GM23338 (cell line): Measurements from ENCODE around the gene HSF5.

ENCODE experiments used
- CREB1 ChIP-seq: fragments of 250-450 bp; sonication (Bioruptor Pico); IDR thresholded peaks from 2 replicates; pipeline ENCODE4 v1.5.0; 2020; ENCODE audit warnings: low read depth, mild to moderate bottlenecking, moderate library complexity
- EZH2 ChIP-seq: fragments of 200-600 bp; sonication (generic); IDR thresholded peaks from one replicate; pipeline ENCODE4 v1.8.0; 2017; ENCODE audit warnings: antibody characterized with exemption, mild to moderate bottlenecking, low read depth; ENCODE audit not compliant: unreplicated experiment
- EZH2phosphoT487 ChIP-seq: fragments of 200-600 bp; sonication (generic); IDR thresholded peaks from one replicate; pipeline ENCODE4 v1.8.1; 2018; ENCODE audit warnings: antibody characterized with exemption; ENCODE audit not compliant: unreplicated experiment
- JUNB ChIP-seq: IDR thresholded peaks from one replicate; pipeline ENCODE4 v1.6.1; 2016; ENCODE audit warnings: antibody characterized with exemption; ENCODE audit not compliant: unreplicated experiment
- NANOG ChIP-seq: IDR thresholded peaks from 2 replicates; pipeline ENCODE4 v1.6.1; 2016; ENCODE audit warnings: antibody characterized with exemption, borderline replicate concordance
- POLR2AphosphoS5 ChIP-seq: IDR thresholded peaks from 2 replicates; pipeline ENCODE4 v1.6.1; 2016; ENCODE audit warnings: antibody characterized with exemption, low read depth
- ZNF114 ChIP-seq: fragments of 250-450 bp; sonication (Bioruptor Pico); IDR thresholded peaks from 2 replicates; pipeline ENCODE4 v1.5.0; 2020; ENCODE audit warnings: mild to moderate bottlenecking, moderate library complexity
- TF ChIP-seq, protein P1 (sequence below), 2 experiments: fragments of 200-600 bp in 1 of 2; sonication (generic) in 1 of 2; conservative IDR thresholded peaks; 2 replicates each; pipeline versions ENCODE4 v1.5.1 to v1.6.1; 2016 to 2017; ENCODE audit warnings: antibody characterized with exemption in 2 of 2, low read depth in 2 of 2, mild to moderate bottlenecking in 2 of 2, moderate library complexity in 1 of 2
- TF ChIP-seq, protein P2 (sequence below): IDR thresholded peaks from one replicate; pipeline ENCODE4 v1.6.1; 2018; ENCODE audit warnings: antibody characterized with exemption; ENCODE audit not compliant: unreplicated experiment

DNA sequence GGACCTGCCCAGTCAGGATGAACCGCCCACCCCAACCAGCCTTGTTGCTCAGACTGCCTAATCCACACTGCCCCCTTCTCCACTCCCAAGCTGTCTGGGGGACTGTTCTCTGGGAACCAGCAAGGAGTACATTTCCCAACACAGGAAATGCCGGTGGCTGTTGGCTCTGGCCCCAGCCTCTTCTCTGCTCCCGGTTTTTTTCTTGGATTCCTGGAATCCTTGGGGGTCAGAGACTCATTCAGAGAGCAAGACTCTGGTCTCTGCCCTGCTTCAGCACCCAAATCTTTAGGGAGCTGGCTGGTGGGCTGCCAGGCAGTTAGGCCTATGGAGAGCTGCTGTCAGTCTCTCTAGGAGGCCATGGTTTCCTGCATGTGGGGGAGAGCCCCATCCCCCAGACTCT, 37.0 kb upstream of the HSF5 start:
- TF ChIP-seq EZH2phosphoT487 (no peak), EZH2 (no peak), POLR2AphosphoS5 (no peak), ZNF114 (CRISPR knock-in tag) (no peak), JUNB (no peak), NANOG (no peak), CREB1 (CRISPR knock-in tag) (no peak)
- TF ChIP-seq, protein P1, sequence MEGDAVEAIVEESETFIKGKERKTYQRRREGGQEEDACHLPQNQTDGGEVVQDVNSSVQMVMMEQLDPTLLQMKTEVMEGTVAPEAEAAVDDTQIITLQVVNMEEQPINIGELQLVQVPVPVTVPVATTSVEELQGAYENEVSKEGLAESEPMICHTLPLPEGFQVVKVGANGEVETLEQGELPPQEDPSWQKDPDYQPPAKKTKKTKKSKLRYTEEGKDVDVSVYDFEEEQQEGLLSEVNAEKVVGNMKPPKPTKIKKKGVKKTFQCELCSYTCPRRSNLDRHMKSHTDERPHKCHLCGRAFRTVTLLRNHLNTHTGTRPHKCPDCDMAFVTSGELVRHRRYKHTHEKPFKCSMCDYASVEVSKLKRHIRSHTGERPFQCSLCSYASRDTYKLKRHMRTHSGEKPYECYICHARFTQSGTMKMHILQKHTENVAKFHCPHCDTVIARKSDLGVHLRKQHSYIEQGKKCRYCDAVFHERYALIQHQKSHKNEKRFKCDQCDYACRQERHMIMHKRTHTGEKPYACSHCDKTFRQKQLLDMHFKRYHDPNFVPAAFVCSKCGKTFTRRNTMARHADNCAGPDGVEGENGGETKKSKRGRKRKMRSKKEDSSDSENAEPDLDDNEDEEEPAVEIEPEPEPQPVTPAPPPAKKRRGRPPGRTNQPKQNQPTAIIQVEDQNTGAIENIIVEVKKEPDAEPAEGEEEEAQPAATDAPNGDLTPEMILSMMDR (conservative IDR thresholded peaks at IDR 0.05; ENCODE audit: low read depth in 2 of 2), result no peak
- TF ChIP-seq, protein P2, sequence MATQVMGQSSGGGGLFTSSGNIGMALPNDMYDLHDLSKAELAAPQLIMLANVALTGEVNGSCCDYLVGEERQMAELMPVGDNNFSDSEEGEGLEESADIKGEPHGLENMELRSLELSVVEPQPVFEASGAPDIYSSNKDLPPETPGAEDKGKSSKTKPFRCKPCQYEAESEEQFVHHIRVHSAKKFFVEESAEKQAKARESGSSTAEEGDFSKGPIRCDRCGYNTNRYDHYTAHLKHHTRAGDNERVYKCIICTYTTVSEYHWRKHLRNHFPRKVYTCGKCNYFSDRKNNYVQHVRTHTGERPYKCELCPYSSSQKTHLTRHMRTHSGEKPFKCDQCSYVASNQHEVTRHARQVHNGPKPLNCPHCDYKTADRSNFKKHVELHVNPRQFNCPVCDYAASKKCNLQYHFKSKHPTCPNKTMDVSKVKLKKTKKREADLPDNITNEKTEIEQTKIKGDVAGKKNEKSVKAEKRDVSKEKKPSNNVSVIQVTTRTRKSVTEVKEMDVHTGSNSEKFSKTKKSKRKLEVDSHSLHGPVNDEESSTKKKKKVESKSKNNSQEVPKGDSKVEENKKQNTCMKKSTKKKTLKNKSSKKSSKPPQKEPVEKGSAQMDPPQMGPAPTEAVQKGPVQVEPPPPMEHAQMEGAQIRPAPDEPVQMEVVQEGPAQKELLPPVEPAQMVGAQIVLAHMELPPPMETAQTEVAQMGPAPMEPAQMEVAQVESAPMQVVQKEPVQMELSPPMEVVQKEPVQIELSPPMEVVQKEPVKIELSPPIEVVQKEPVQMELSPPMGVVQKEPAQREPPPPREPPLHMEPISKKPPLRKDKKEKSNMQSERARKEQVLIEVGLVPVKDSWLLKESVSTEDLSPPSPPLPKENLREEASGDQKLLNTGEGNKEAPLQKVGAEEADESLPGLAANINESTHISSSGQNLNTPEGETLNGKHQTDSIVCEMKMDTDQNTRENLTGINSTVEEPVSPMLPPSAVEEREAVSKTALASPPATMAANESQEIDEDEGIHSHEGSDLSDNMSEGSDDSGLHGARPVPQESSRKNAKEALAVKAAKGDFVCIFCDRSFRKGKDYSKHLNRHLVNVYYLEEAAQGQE, result no peak
